HEK293 (cell line): ENCODE data around the gene DMKN.

ENCODE experiments used
- CTCF ChIA-PET: fragments of 350-600 bp; formaldehyde crosslinking; extraction: SDS; loops from one replicate; lab custom pipeline; 2021; ENCODE audit warnings: antibody characterized with exemption; lab: Yijun Ruan, JAX
- POLR2A ChIA-PET: fragments of 300-600 bp; formaldehyde crosslinking; extraction: SDS; loops from one replicate; lab custom pipeline; 2020; ENCODE audit warnings: antibody characterized with exemption, inconsistent platforms; lab: Yijun Ruan, JAX
- H3K27ac ChIP-seq: fragments of 200-500 bp; sonication (Bioruptor generic); 2 replicates; pipeline ENCODE4 v1.5.1; 2014; ENCODE audit warnings: low read depth, low read length, control low read depth, inconsistent platforms; ENCODE audit errors: extremely low read depth
- H3K36me3 ChIP-seq, 2 experiments: fragments of 200-500 bp in 1 of 2; sonication (Bioruptor generic) in 1 of 2; 1 replicate in 1 of 2; 2 replicates in 1 of 2; pipeline ENCODE4 v1.5.1; 2014 to 2017; ENCODE audit warnings: inconsistent platforms in 2 of 2, low read length in 2 of 2; ENCODE audit not compliant: control insufficient read depth in 2 of 2, insufficient read depth in 1 of 2
- H3K4me1 ChIP-seq: fragments of 200-500 bp; sonication (Bioruptor generic); 2 replicates; pipeline ENCODE4 v1.5.1; 2014; ENCODE audit warnings: mild to moderate bottlenecking, low read length, inconsistent platforms; ENCODE audit not compliant: control insufficient read depth, insufficient read depth
- H3K4me3 ChIP-seq: 2 replicates; pipeline ENCODE4 v1.5.1; 2011; ENCODE audit warnings: low read depth, mild to moderate bottlenecking, control low read depth, low read length, moderate library complexity
- H3K9me3 ChIP-seq: fragments of 200-500 bp; sonication (Bioruptor generic); 2 replicates; pipeline ENCODE4 v1.5.1; 2014; ENCODE audit warnings: low read depth, low read length, inconsistent platforms; ENCODE audit not compliant: control insufficient read depth, insufficient read depth
- EGR2 ChIP-seq: fragments of 450-650 bp; formaldehyde crosslinking; IDR thresholded peaks from 2 replicates; pipeline ENCODE4 v1.5.1; 2016; ENCODE audit warnings: low read depth, missing biosample characterization, missing genetic modification characterization
- GLI2 ChIP-seq: fragments of 450-650 bp; formaldehyde crosslinking; IDR thresholded peaks from 2 replicates; pipeline ENCODE4; 2017; ENCODE audit warnings: missing biosample characterization, missing genetic modification characterization, low read depth, borderline replicate concordance
- IKZF3 ChIP-seq: fragments of 450-650 bp; IDR thresholded peaks from 2 replicates; pipeline ENCODE4 v1.5.0; 2018; ENCODE audit warnings: missing biosample characterization, mild to moderate bottlenecking, missing genetic modification characterization, moderate library complexity
- KLF10 ChIP-seq: fragments of 450-650 bp; IDR thresholded peaks from 2 replicates; pipeline ENCODE4 v1.5.1; 2018; ENCODE audit warnings: missing biosample characterization, mild to moderate bottlenecking, missing genetic modification characterization
- MEIS1 ChIP-seq: sonication (generic); formaldehyde crosslinking; IDR thresholded peaks from 2 replicates; pipeline ENCODE4 v1.8.1; 2022; ENCODE audit warnings: missing genetic modification reagents, mild to moderate bottlenecking, borderline replicate concordance
- OVOL3 ChIP-seq: fragments of 450-650 bp; formaldehyde crosslinking; IDR thresholded peaks from 2 replicates; pipeline ENCODE4 v1.5.1; 2016; ENCODE audit warnings: missing biosample characterization, missing genetic modification characterization
- PRDM1 ChIP-seq: fragments of 450-650 bp; formaldehyde crosslinking; IDR thresholded peaks from 2 replicates; pipeline ENCODE4; 2016; ENCODE audit warnings: missing biosample characterization, missing genetic modification characterization
- TCF7L2 ChIP-seq: IDR thresholded peaks from 2 replicates; pipeline ENCODE4 v1.6.1; 2011; ENCODE audit warnings: low read depth, mild to moderate bottlenecking, inconsistent platforms, low read length, moderate library complexity, borderline replicate concordance
- ZBTB17 ChIP-seq: fragments of 450-650 bp; formaldehyde crosslinking; IDR thresholded peaks from 2 replicates; pipeline ENCODE4 v1.5.1; 2016; ENCODE audit warnings: missing biosample characterization, missing genetic modification characterization
- ZBTB44 ChIP-seq: fragments of 450-650 bp; IDR thresholded peaks from 2 replicates; pipeline ENCODE4 v1.5.1; 2018; ENCODE audit warnings: missing biosample characterization, mild to moderate bottlenecking, missing genetic modification characterization
- ZIC2 ChIP-seq: fragments of 450-650 bp; formaldehyde crosslinking; IDR thresholded peaks from 2 replicates; pipeline ENCODE4 v1.5.1; 2016; ENCODE audit warnings: missing biosample characterization, missing genetic modification characterization
- ZNF10 ChIP-seq: fragments of 450-650 bp; formaldehyde crosslinking; IDR thresholded peaks from 2 replicates; pipeline ENCODE4 v1.5.1; 2017; ENCODE audit warnings: missing biosample characterization, missing genetic modification characterization
- ZNF16 ChIP-seq: fragments of 450-650 bp; formaldehyde crosslinking; IDR thresholded peaks from 2 replicates; pipeline ENCODE4 v1.5.1; 2016; ENCODE audit warnings: low read depth, missing biosample characterization, missing genetic modification characterization
- ZNF335 ChIP-seq: fragments of 450-650 bp; formaldehyde crosslinking; conservative IDR thresholded peaks from 2 replicates; pipeline ENCODE4 v1.5.1; 2016; ENCODE audit warnings: missing biosample characterization, missing genetic modification characterization
- ZNF341 ChIP-seq: fragments of 450-650 bp; formaldehyde crosslinking; IDR thresholded peaks from 2 replicates; pipeline ENCODE4; 2016; ENCODE audit warnings: low read depth, missing biosample characterization, missing genetic modification characterization
- ZNF426 ChIP-seq: fragments of 450-650 bp; formaldehyde crosslinking; IDR thresholded peaks from 2 replicates; pipeline ENCODE4 v1.5.1; 2017; ENCODE audit warnings: missing biosample characterization, missing genetic modification characterization, mild to moderate bottlenecking, inconsistent platforms, moderate library complexity
- ZNF433 ChIP-seq: fragments of 450-650 bp; formaldehyde crosslinking; IDR thresholded peaks from 2 replicates; pipeline ENCODE4 v1.5.1; 2016; ENCODE audit warnings: missing biosample characterization, missing genetic modification characterization, low read depth
- ZNF529 ChIP-seq: fragments of 450-650 bp; formaldehyde crosslinking; IDR thresholded peaks from 2 replicates; pipeline ENCODE4 v1.5.1; 2017; ENCODE audit warnings: missing genetic modification characterization, missing biosample characterization; ENCODE audit not compliant: insufficient replicate concordance
- ZNF548 ChIP-seq: fragments of 450-650 bp; formaldehyde crosslinking; IDR thresholded peaks from 2 replicates; pipeline ENCODE4 v1.5.1; 2016; ENCODE audit warnings: missing biosample characterization, missing genetic modification characterization
- ZNF623 ChIP-seq: fragments of 450-650 bp; formaldehyde crosslinking; IDR thresholded peaks from 2 replicates; pipeline ENCODE4 v1.5.1; 2016; ENCODE audit warnings: missing biosample characterization, missing genetic modification characterization
- ZNF658 ChIP-seq: fragments of 450-650 bp; formaldehyde crosslinking; IDR thresholded peaks from 2 replicates; pipeline ENCODE4; 2016; ENCODE audit warnings: missing biosample characterization, missing genetic modification characterization
- ZNF76 ChIP-seq: fragments of 450-650 bp; formaldehyde crosslinking; IDR thresholded peaks from 2 replicates; pipeline ENCODE4; 2016; ENCODE audit warnings: low read depth, missing biosample characterization, missing genetic modification characterization, borderline replicate concordance
- ZSCAN16 ChIP-seq: fragments of 450-650 bp; formaldehyde crosslinking; IDR thresholded peaks from 2 replicates; pipeline ENCODE4 v1.5.1; 2016; ENCODE audit warnings: missing biosample characterization, missing genetic modification characterization
- TF ChIP-seq, protein P1 (sequence below): fragments of 450-650 bp; formaldehyde crosslinking; IDR thresholded peaks from 2 replicates; pipeline ENCODE4 v1.5.1; 2016; ENCODE audit warnings: missing biosample characterization, missing genetic modification characterization, borderline replicate concordance
- TF ChIP-seq, protein P2 (sequence below): fragments of 450-650 bp; formaldehyde crosslinking; IDR thresholded peaks from 2 replicates; pipeline ENCODE4 v1.5.1; 2016; ENCODE audit warnings: missing biosample characterization, missing genetic modification characterization

The DMKN gene

DNA sequence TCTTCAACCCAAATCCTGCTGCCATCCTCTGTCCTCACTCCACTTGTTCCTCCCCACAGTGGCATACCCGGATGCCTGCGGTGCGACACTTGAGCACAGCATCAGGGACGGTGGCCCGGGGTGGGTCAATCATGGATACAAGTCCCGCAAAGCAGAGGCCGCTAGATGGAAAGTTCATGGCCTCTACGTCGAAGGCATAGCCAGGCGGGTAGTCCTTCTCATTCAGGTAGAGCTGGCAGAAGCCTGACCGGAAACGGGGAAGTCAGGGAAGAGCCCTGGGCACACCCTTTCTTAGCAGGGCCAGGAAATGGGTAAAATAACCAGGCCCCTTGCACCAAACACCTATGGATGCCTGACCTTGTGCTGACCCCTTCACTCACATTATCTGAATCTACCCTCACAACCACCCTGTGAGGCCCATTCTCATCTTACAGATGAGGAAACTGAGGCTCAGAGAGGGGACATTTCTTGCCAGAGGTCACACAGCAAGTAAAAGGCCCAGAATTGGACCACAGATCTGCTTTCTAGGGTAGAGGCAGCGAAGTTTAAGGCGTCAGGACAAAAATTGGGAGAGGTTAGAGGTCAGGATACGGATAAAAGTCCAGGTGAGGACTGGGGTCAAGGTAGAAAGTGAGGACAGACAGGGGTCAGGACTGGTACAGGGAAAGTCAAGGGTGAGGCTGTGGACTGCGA, 43.5 kb upstream of the DMKN start:
- ChIA-PET POLR2A (interaction anchor here (0.6 to 2.1 kb wide), 9 partner anchors 8 to 188 kb away, joined by 3 to 12 read pairs (median 5); partner anchors contain the start of genes COX6B1, HAUS5, PSENEN and U2AF1L4), CTCF (interaction anchor here (0.6 to 4.7 kb wide), 21 partner anchors 9 to 375 kb away, joined by 3 to 53 read pairs (median 5); partner anchors contain the start of genes COX6B1 and HAUS5)
- Histone ChIP-seq H3K9me3 (no peaks in the 10 kb centered on the region; the same call in 1 of the 2 replicates), H3K36me3 (no peaks in the 10 kb centered on the region), H3K27ac (no peak overlapping the region), H3K4me1 (peaks cover 10% of the 10 kb centered on the region), H3K4me3 (no peak overlapping the region)
- TF ChIP-seq ZSCAN16 (tag by site-specific recombination) (no peak), ZBTB44 (tag by site-specific recombination) (no peak), ZNF76 (no peak), ZNF433 (no peak), PRDM1 (tag by site-specific recombination) (no peak), MEIS1 (CRISPR knock-in tag) (no peak), ZNF529 (tag by site-specific recombination) (no peak), ZNF16 (tag by site-specific recombination) (no peak), EGR2 (tag by site-specific recombination) (no peak), ZNF658 (tag by site-specific recombination) (no peak), IKZF3 (tag by site-specific recombination) (no peak; the same call in 1 of the 2 replicates)
- TF ChIP-seq, protein P1, sequence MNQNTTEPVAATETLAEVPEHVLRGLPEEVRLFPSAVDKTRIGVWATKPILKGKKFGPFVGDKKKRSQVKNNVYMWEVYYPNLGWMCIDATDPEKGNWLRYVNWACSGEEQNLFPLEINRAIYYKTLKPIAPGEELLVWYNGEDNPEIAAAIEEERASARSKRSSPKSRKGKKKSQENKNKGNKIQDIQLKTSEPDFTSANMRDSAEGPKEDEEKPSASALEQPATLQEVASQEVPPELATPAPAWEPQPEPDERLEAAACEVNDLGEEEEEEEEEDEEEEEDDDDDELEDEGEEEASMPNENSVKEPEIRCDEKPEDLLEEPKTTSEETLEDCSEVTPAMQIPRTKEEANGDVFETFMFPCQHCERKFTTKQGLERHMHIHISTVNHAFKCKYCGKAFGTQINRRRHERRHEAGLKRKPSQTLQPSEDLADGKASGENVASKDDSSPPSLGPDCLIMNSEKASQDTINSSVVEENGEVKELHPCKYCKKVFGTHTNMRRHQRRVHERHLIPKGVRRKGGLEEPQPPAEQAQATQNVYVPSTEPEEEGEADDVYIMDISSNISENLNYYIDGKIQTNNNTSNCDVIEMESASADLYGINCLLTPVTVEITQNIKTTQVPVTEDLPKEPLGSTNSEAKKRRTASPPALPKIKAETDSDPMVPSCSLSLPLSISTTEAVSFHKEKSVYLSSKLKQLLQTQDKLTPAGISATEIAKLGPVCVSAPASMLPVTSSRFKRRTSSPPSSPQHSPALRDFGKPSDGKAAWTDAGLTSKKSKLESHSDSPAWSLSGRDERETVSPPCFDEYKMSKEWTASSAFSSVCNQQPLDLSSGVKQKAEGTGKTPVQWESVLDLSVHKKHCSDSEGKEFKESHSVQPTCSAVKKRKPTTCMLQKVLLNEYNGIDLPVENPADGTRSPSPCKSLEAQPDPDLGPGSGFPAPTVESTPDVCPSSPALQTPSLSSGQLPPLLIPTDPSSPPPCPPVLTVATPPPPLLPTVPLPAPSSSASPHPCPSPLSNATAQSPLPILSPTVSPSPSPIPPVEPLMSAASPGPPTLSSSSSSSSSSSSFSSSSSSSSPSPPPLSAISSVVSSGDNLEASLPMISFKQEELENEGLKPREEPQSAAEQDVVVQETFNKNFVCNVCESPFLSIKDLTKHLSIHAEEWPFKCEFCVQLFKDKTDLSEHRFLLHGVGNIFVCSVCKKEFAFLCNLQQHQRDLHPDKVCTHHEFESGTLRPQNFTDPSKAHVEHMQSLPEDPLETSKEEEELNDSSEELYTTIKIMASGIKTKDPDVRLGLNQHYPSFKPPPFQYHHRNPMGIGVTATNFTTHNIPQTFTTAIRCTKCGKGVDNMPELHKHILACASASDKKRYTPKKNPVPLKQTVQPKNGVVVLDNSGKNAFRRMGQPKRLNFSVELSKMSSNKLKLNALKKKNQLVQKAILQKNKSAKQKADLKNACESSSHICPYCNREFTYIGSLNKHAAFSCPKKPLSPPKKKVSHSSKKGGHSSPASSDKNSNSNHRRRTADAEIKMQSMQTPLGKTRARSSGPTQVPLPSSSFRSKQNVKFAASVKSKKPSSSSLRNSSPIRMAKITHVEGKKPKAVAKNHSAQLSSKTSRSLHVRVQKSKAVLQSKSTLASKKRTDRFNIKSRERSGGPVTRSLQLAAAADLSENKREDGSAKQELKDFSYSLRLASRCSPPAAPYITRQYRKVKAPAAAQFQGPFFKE (tag by site-specific recombination), result no peak

- H3K27ac ChIP-seq, result no peak overlapping the region; the same call in 1 of the 2 replicates
- POLR2A ChIA-PET, result interaction anchor here (0.8 to 2.1 kb wide), 3 partner anchors 10 to 56 kb away, joined by 3 to 8 read pairs (median 4); partner anchors contain the start of gene HAUS5
- no peaks in the 10 kb centered on the region; the same call in 1 of the 2 replicates for H3K9me3 ChIP-seq
- H3K4me3 ChIP-seq, result no peak overlapping the region
- peaks cover 10% of the 10 kb centered on the region for H3K4me1 ChIP-seq
- CTCF ChIA-PET, result interaction anchor here (0.6 to 4.7 kb wide), 43 partner anchors 8 to 645 kb away, joined by 3 to 53 read pairs (median 4); partner anchors contain the start of genes COX6B1 and HAUS5
- no peaks in the 10 kb centered on the region for H3K36me3 ChIP-seq
- TF ChIP-seq TCF7L2 (no peak), ZIC2 (peak; percentile 28; the same call in 1 of the 2 replicates), ZNF335 (tag by site-specific recombination) (0 out of 2 replicates have a peak, but pooled peaks have one; percentile 9), ZNF426 (no peak), ZBTB17 (tag by site-specific recombination) (0 out of 2 replicates have a peak, but pooled peaks have one; percentile 5), ZNF623 (tag by site-specific recombination) (peak; percentile 100), GLI2 (tag by site-specific recombination) (no peak), KLF10 (tag by site-specific recombination) (no peak), ZNF548 (tag by site-specific recombination) (no peak), ZNF341 (tag by site-specific recombination) (no peak), ZNF10 (tag by site-specific recombination) (no peak), OVOL3 (no peak)
- TF ChIP-seq, protein P2, sequence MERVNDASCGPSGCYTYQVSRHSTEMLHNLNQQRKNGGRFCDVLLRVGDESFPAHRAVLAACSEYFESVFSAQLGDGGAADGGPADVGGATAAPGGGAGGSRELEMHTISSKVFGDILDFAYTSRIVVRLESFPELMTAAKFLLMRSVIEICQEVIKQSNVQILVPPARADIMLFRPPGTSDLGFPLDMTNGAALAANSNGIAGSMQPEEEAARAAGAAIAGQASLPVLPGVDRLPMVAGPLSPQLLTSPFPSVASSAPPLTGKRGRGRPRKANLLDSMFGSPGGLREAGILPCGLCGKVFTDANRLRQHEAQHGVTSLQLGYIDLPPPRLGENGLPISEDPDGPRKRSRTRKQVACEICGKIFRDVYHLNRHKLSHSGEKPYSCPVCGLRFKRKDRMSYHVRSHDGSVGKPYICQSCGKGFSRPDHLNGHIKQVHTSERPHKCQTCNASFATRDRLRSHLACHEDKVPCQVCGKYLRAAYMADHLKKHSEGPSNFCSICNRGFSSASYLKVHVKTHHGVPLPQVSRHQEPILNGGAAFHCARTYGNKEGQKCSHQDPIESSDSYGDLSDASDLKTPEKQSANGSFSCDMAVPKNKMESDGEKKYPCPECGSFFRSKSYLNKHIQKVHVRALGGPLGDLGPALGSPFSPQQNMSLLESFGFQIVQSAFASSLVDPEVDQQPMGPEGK, result no peak
Observed at GRCh38 chr19:35556025-35556590, 42.7 kb upstream of the DMKN start.
